NCI-H82 treated with DMSO at 0.1 percent for 48 hours (cell line): Measurements from ENCODE around the gene SLC44A1.

ENCODE experiments used
- DNase-seq: peaks from one replicate; lab custom pipeline; 2025; ENCODE audit not compliant: unreplicated experiment; lab: John Stamatoyannopoulos, UW

SLC44A1 gene

GRCh38 chr9:105421154-105421553, 176.7 kb downstream of the SLC44A1 start:
- no peak for DNase-seq

- DNase-seq = no peak
These were observed 177.4 kb downstream of the SLC44A1 start for GRCh38 chr9:105421864-105422263.

- no peak for DNase-seq
These were observed 181.5 kb downstream of the SLC44A1 start for GRCh38 chr9:105425816-105426433.

- DNase-seq = no peak
These were observed 182.2 kb downstream of the SLC44A1 start for GRCh38 chr9:105426657-105427056.

- peak; percentile 76 for DNase-seq
These were observed 187.2 kb downstream of the SLC44A1 start for GRCh38 chr9:105431424-105432246.

GRCh38 chr9:105432247-105432842, 187.9 kb downstream of the SLC44A1 start:
- DNase-seq = peak; percentile 95

- no peak for DNase-seq
These were observed 191.0 kb downstream of the SLC44A1 start for GRCh38 chr9:105435453-105435852.

- no peak for DNase-seq
These were observed 192.3 kb downstream of the SLC44A1 start for GRCh38 chr9:105436783-105437182.

GRCh38 chr9:105437704-105438103, 193.3 kb downstream of the SLC44A1 start:
- no peak for DNase-seq

- peak; percentile 63 for DNase-seq
These were observed 193.8 kb downstream of the SLC44A1 start for GRCh38 chr9:105438141-105438806.

- DNase-seq = no peak
These were observed 195.0 kb downstream of the SLC44A1 start for GRCh38 chr9:105439428-105439827.

GRCh38 chr9:105441616-105442160, 197.2 kb downstream of the SLC44A1 start:
- DNase-seq = no peak

- DNase-seq = no peak
These were observed 198.7 kb downstream of the SLC44A1 start for GRCh38 chr9:105443121-105443520.

GRCh38 chr9:105444130-105444529, 199.7 kb downstream of the SLC44A1 start:
- peak; percentile 85 for DNase-seq

GRCh38 chr9:105445203-105445881, 200.9 kb downstream of the SLC44A1 start:
- no peak for DNase-seq

- DNase-seq = no peak
These were observed 202.9 kb downstream of the SLC44A1 start for GRCh38 chr9:105447386-105447813.

- DNase-seq = peak; percentile 75
These were observed 203.7 kb downstream of the SLC44A1 start, which contains the start of gene FSD1L for GRCh38 chr9:105447814-105448812. Gene FSD1L (plus strand): TSS chr9:105448034. CDS start chr9:105448221, 187 bp downstream.

- no peak for DNase-seq
These were observed 204.6 kb downstream of the SLC44A1 start for GRCh38 chr9:105449081-105449480.

GRCh38 chr9:105452185-105452584, 207.7 kb downstream of the SLC44A1 start:
- DNase-seq = no peak
